Right forelimb (tissue), 1 donor: Measurements from ENCODE around the gene ZNRF2.

Source experiments
- DNase-seq: peaks from one replicate; pipeline ENCODE4 v3.0.0-alpha.2; 2018

The ZNRF2 gene

GRCh38 chr7:30323006-30323355 lies 38.6 kb downstream of the ZNRF2 start:
- DNase-seq, result no peak

- no peak for DNase-seq
These were observed 43.4 kb downstream of the ZNRF2 start for GRCh38 chr7:30327813-30328212.

GRCh38 chr7:30328381-30328780 lies 44.0 kb downstream of the ZNRF2 start:
- no peak for DNase-seq

- no peak for DNase-seq
These were observed 45.3 kb downstream of the ZNRF2 start for GRCh38 chr7:30329716-30330115.

GRCh38 chr7:30330134-30331111 lies 46.0 kb downstream of the ZNRF2 start:
- no peak for DNase-seq

GRCh38 chr7:30331338-30331737 lies 46.9 kb downstream of the ZNRF2 start:
- DNase-seq, result no peak

- DNase-seq, result no peak
These were observed 48.2 kb downstream of the ZNRF2 start for GRCh38 chr7:30332549-30332948.

GRCh38 chr7:30335763-30336487 lies 51.5 kb downstream of the ZNRF2 start:
- no peak for DNase-seq

- no peak for DNase-seq
These were observed 60.1 kb downstream of the ZNRF2 start for GRCh38 chr7:30344513-30344912.

GRCh38 chr7:30347226-30348082 lies 63.1 kb downstream of the ZNRF2 start:
- no peak for DNase-seq

GRCh38 chr7:30348083-30348560 lies 63.7 kb downstream of the ZNRF2 start:
- DNase-seq, result no peak

- DNase-seq, result no peak
These were observed 64.8 kb downstream of the ZNRF2 start for GRCh38 chr7:30349170-30349569.

GRCh38 chr7:30349816-30350215 lies 65.4 kb downstream of the ZNRF2 start:
- DNase-seq, result no peak

GRCh38 chr7:30351286-30351685 lies 66.9 kb downstream of the ZNRF2 start:
- no peak for DNase-seq

- DNase-seq, result no peak
These were observed 67.3 kb downstream of the ZNRF2 start for GRCh38 chr7:30351724-30352123.

GRCh38 chr7:30352169-30352568 lies 67.8 kb downstream of the ZNRF2 start:
- DNase-seq, result no peak

- DNase-seq, result no peak
These were observed 69.1 kb downstream of the ZNRF2 start for GRCh38 chr7:30353532-30353931.

- no peak for DNase-seq
These were observed 69.7 kb downstream of the ZNRF2 start for GRCh38 chr7:30353932-30354607.

GRCh38 chr7:30354791-30355190 lies 70.4 kb downstream of the ZNRF2 start:
- DNase-seq, result no peak

GRCh38 chr7:30359957-30360356 lies 75.6 kb downstream of the ZNRF2 start:
- no peak for DNase-seq

- no peak for DNase-seq
These were observed 79.6 kb downstream of the ZNRF2 start for GRCh38 chr7:30363778-30364563.

- no peak for DNase-seq
These were observed 80.4 kb downstream of the ZNRF2 start for GRCh38 chr7:30364773-30365172.
